HG03457 (cell line): ENCODE data around the gene DNAH1.

ENCODE experiments used
- ATAC-seq: cut with Tn5 transposase; IDR thresholded peaks from one replicate; pipeline ENCODE4 v1.9.1; 2021; ENCODE audit warnings: moderate number of reproducible peaks; ENCODE audit not compliant: unreplicated experiment

Gene DNAH1

DNA sequence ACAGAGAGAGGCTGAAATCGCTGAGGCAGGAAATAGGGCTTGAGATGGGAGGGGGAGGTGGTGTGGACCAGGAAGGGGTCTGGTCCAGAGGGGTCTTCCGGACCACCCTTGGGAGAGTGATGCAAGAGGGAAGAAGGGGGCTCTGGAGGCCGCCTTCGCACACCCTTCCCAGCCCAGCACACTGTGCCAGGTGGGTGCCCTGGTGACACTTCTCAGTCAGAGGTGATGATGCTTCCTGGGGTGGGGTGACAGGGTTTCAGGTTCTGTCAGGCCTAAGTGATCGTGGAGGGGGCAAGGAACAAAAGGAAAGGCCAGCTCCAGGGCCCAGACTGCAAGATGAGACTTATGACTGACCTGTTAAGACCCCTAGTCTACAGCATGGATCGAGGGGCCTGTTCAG, 116.1 kb downstream of the DNAH1 start:
- ATAC-seq, result no peak

DNA sequence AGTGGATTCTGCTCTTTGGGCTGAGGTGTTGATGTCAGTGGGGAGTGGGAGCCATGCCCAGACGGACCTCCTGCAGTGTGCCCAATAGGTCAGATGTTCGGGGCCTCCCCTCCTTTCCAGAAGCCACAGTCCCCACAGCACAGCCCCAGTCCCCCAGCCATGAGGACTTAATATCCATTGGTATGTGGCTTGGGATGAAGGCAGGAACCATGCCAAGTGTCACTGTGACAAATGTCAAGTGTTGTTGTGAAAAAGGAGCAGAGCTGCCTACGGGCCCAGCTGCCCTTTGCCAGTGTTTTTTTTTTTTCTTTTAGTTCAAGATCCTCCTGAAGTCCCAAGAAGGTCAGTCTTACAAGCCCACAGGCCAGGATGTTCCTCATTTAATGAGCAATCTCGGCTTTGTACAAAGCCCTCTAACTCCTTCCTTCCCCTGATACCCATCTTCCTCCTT, 116.6 kb downstream of the DNAH1 start:
- ATAC-seq, result no peak

DNA sequence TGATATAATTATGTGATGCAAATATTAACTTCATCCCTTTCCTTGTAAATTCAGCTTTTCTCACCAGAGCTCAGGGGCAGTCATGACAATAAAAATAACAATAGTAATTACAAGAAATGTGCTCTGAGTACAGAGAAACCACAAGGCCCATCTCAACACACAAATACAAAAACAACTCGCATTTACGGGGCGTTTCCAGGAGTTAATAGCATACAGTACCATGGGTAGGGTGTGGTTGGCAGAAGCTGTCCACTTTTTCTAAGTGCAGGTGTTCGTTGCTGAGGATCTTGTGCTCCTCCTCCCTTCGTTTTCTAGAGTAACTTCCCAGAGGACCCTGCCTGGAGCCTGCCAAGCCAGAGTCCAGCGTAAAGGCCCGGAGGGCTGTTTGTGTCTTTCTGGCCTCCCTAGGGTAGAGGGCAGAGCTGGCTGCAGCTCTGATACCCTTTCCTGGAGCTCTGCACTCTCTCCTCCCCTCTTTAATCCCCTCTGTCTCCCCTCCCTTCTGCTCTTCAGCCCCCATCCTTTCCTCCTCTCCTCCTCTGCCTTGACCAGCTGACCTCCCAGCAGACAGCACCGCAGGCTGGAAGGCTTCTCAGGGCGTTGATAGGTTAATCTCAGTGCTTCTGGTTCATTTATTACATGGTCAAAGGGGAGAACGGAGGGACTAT, 117.3 kb downstream of the DNAH1 start:
- no peak for ATAC-seq

DNA sequence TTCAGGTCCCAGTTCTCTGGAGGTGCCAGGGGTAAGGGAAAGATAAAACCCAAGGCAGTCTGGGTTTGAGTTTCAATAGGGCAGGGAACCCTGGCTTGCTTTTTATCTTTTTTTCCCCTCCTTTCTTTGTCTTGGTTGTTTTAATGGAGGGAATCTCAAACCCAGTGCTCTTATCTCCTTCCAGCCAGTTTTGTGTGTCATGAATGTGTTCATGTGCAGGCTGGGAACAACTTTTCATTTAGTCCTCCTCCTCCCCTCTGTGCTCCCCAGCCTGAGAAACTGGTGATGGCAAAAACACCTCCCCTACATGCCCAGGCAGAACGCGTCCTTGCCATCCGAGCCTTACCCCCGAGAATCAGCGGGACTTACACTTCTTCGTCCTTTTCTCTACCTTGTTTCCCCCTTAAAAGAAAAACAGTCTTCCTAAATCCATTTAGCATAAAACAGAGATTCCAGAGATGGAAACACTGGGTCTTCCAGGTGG, 117.9 kb downstream of the DNAH1 start:
- ATAC-seq, result no peak

DNA sequence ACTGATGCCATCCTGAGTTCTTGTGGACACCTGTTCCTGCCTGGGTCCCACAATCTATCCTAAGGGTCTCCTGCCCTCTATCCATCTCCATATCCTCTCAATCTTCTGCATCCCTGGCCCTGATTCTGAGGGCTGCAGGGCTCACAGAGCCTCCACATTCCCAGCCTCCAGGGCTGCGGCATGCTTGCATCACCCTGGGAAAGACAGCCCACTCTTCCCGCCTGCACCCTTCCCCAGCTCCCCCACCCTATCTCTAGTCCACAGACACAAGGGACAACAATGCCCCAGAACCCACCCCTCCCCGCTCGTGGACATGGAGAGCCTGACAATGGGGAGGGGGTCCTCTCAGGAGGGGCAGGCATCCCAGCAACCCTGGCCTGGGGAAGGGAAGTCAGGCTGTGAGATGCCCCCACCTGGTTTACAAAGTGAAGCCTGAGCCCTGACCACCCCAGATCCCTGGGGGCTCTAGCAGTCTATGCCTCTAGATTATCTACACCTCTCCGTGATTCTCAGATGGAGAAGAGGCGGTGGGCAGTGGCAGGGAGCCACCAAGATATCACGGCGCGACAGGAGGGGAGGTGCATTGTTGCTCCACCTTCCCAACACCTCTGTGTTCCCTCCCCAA, 118.5 kb downstream of the DNAH1 start:
- no peak for ATAC-seq

DNA sequence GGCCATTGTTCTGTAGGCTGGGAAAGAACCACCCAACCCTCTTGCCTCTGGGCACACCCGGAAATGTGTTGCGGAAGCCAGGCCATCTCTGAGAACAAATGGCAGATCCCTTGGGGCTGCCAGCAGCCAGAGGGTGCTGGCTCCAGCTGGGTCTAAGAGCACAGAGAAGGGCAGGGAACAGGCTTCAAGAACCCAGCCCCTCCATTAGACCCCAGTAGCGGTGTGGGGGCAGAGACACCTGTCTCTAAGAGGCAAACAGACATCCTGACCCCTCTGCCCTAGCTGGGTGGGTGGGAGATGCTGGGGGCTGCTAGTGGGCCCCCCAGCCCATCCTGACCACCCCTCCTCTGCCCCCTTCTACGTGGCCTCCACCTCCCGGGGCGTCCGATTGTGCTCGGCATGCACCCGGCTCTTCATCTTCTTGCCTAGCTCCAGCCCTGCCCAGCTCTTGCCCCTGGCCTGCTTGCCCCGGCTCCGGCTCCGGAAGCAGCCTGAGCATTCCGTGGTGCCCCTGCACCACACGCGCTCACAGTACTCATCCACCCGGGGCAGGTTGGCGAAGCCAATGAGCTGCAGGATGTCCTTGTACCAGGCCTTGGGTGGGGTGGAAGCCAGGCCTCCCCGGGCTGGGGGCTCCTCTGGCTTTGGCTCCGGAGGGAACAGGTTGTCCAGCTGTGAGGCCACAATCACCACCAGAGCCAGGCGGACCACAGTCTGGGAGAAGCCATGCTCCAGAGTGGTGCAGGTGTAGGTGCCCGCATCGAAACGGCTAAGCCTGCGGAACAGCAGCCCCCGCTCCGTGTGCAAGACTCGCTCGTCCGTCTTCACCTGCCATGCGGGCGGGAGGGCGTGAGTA, 119.4 kb downstream of the DNAH1 start:
- no peak for ATAC-seq

DNA sequence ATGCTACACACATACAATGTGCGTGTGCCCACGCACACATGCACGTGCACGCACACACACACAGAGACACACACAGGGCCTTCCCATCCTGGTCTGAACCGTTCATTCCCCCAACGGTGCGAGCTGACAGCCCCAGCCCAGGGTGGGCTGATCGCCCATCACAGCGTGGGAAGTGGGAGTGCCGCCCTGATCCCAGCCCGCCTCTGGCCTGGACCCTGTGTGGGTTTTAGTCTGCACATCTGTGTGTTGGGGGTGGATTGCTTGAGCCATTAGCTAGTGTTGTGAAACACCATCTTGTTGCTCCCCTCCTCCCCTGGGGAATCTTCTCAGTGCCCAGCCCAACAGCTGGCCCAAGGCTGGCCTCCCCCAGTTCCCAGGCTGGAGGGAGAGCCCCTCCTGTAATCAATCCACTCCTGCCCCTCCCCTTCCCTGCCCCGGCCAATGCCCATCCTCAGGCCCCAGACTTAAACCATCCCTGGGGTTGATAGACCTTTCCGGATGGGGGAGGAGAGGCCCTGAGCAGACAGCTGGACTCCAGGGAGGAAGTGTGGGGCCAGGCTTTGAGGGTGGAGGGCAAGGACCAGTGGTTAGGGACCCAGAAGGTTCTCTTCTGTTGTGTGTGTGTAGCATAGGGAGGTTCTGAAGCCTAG, 120.5 kb downstream of the DNAH1 start:
- no peak for ATAC-seq

DNA sequence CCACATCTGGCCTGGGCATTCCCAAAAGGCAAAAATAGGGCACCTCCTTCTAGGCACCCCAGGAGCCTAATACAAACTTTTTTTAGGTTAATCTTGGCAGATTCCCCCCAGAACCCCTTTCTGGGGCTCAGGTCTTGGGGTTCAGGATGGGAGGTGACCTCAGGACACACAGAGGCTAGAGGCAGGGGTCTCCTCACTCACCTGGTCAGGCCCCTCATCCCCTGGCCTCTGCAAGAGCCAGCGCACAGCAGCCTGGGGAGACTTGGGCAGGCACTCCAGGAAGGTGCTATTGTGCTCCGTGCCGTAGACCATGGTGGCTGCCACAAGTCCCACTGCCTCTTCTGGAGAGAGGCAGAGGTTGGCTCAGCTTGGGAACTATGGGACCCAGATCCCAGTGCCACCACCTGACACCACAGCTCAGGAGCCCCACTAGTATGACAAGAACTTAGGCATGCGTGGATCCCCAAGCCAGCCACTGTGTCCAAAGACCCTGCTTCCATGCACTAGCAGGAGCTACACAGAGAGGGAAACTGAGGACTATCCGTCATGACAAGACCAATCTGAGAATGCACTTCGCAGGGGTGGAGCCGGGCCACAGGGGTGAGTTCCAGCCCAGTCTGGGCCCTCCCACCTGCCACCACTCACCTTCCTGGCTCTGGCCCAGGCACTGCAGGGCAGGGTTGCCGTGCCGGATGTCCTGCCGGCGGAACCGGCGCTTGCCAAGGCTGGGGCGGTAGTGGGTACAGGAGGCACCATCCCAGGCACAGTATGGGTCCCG, 121.4 kb downstream of the DNAH1 start:
- ATAC-seq, result no peak

DNA sequence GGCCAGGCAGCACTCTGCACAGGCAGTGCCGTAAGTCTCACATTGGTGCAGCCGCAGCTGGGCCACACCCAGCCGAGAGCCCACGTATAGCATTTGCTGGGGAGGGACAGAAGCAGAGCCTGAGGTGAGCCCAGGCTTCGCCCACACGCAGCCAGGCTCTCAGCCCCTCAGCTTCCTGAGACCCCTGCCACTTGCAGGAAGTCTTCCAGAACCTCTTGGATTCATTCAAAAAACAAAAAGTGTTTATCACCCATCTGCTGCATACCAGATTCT, 121.9 kb downstream of the DNAH1 start:
- no peak for ATAC-seq

DNA sequence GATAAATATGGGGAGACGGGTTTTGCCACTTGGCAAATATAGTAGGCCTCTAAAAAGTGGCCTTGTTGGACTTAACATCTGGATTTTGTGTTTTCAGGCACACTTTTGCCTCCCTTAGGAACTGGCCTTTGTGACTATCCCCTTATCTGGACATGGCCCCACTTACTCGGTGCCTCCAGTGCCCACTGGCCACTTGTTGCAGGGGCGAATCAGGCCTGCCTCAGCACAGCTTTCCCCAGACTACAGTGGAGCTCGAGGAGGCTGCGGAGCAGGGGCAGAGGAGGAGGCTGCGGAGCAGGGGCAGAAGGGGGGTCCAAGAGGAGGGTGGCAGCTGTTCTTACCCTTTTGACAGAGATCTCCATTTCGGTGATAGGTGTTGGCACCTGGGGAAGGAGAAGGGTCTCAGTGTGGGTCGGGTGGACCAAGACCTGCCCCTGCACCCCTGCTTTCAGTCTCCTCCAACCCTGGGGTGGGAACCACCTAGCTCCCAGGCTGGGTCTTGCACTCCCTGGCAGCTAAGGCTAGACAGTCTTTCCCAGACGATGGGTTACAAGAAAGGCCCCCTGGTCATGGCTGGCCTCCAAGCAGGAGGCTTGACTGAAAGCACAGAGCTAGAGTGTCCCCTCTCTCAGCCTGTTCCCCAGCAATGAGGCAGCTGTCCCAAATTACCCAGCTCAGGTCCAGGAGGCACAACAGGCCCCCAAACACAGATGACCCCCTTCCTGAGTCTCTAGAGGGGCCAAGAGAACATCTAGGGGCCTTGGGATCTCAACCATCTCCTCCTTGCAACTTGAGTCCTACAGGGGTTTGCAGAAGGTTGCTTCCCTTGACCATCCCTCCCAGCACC, 122.7 kb downstream of the DNAH1 start:
- no peak for ATAC-seq

DNA sequence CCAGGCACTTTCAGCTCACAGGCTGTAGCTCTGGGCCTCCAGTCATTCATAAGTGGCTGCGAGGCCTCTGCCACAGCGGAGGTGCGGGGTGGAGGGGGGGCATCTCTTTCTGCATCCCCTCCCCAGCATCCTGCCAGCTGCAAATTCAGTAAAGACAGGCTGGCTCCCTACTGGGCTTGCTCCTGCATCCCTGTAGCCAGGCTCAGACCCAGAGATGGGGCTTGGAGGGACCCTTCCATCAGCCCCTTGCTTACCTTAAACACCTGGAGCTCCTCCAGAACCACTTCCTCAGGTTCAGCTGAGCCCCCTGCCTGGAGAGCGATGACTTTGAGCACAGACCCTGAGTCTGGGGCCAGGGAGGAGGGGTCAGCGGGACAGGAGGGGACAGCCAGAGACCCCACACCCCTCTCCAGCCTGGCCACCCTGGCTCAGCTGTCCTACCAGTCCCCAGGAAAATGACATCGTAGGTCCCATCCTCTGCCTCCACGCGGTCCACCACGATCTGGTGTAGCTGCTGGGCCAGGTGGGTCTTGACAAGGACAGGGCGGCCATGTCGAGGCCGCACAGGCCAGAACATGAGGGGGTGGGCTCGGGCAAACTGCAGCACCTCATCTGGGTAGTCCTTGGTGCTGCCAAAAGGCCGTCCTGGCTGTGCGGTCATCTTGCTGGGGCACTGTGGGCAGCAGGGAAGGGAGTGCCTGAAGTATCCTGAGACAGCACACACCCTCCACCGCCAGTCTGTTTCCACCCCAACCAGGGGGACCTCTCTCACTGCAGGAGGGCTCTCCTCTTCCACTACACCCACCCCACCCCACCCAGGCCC, 123.5 kb downstream of the DNAH1 start:
- ATAC-seq, result no peak

DNA sequence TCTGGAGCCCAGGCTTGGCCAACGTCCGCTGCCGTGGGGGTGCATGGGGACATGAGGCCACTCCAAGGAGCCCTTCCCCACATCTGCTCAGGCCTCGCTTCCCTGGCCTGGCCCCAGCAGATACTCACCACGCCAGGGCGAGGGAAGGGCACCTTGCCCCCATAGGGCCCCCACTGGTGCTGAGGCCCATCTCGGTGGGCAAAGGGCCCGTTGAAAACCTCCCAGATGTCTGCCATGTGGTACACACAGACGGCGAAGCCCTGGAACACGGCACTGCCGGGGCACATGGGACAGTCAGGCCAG, 124.1 kb downstream of the DNAH1 start:
- ATAC-seq, result no peak

DNA sequence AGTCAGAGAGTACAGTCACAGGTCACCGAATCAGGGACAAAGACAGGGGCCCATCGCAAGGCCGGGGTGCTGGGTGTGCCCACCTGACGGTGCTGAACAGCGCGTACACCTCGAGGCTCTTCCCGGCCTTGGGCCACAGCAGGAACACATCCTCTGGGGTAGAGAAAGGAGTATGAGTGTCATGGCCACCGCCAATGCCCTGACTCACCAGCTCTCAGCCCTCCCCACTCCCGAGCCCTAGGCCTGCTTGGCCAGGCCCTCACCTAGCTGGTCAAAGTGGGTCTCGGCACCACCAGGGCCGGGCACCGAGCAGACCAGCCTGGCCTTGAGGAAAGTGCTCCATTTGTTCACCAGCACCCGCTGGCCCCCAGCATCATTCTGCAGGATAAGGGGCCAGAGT, 124.6 kb downstream of the DNAH1 start:
- no peak for ATAC-seq

DNA sequence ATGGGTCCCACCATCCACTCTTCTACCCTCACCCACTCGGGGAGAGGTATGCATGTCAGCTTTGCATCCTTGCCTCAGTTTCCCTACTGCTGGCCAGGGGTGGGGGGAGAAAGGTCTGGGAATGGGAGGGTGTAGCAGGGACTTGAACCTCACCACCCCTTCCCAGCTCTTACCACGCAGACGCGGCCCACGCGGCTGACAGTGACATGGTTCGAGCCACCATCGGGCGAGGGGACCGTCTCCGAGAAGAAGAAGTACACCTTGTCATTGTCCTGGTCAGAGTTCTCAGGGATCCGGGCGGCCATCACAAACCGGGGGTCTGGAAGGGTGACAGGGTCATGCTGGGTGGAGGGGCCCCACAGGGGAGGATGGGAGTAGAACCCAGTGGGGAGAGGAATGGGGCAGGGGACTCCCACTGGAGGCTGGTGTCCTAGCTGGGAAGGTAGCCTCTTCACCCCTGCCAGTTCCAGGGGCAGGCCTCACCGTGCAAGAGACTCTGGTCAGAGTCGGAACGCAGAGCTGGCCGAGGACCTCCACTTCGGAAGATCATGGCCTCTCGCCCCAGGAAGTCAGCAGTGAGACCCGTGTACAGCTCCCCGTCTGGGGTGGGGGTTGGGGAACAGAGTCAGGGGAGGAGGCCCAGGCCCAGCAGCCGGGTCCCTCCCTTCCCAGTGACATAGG, 125.1 kb downstream of the DNAH1 start:
- no peak for ATAC-seq

DNA sequence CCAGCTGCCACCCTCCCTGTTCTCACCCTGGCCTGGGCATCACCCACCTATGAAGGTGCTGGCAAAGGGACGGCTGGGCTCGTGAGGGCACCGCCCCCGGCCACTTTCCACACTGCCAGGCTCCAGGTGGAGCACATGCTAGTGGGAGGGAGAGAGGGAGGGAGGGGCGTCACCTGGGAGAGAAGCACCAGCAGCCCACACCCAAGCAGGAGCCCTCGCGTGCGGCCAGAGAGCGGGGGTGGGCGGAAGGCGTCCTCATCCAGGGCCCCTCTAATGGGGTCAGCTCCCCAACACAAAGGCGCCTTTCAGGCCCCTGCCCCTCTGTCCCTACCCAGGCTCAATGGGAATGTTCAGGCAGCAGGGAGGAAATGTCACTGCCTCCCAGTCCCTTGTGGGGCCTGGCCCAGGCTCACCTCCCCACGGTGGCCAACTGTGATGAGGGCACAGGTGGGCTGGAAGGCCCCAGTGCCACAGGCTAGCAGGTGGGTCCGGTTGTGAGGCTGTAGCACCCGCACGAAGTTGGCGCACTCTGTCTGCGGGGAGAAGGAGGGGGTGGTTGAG, 125.7 kb downstream of the DNAH1 start:
- ATAC-seq, result no peak

DNA sequence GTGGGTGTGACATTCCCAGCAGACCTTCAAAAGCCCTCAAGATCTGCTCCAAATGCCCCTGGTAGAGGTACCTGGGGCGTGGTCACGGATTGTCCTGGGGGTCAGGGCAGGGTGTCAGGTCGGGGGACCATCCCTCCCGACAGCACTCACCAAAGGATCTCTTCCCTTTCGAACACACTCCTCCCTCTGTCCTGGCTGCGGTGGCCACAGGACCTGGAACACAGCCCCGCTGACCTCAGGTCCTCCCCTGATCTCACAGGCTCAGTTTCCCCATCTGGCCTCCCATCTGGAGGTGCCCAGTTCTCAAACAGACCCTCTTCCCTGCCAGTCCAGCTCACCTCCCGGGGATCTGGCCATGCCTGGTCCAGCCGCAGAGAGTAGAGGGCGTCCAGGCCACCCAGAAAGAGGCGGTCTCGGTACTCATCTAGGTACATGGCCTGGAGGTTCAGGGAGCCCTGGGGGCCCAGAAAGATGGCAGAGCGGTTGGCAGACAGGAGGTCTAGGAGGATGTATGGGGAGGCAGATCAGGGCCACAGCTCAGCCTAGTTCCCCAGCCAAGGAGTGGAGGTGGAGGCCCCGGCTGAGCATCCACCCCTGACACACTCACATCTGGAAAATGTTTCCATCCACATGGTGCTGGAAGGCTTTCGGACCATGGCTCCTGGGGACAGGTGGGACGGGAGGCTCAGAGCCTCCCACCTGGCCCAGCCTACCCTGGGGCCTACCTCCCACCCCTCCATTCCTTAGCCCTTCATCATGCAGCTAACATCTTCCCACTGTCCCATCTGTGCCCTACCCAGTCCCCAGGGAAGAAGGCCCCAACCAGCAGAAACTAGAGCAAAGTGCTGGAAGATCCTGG, 126.5 kb downstream of the DNAH1 start:
- no peak for ATAC-seq

DNA sequence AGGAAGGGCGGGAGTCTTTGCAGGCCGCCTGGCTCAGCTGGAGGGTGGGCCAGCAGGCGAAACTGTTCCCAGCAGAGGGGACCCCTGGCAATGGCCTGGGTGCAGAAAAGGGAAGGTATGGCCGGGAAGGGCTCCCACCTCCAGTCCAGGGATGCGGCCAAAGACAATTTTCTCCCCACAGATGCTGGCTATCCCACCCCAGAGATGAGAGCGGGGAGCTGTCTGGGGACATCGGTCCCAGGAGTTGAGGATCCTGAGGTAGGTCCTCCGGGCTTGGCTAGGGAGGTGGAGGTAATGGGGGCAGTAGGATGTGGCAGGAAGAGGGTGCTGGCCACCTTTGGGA, 127.1 kb downstream of the DNAH1 start:
- ATAC-seq, result no peak
